HG02938 (cell line): ENCODE data around the gene DENND6A.
"Not testable (repeated sequence)": the region's sequence is repeated elsewhere in the genome, so short reads cannot be mapped to it uniquely, and the experiment has no call there.

Experiments used
- ATAC-seq: cut with Tn5 transposase; IDR thresholded peaks from one replicate; pipeline ENCODE4 v1.9.1; 2021; ENCODE audit warnings: mild to moderate bottlenecking, moderate library complexity; ENCODE audit not compliant: unreplicated experiment

Gene DENND6A

GRCh38 chr3:57692396-57693147, at the start of gene DENND6A:
DENND6A (minus strand) TSS chr3:57693077; CDS start chr3:57693018, 59 bp downstream.
- ATAC-seq: peak; percentile 68

- ATAC-seq: no peak
Observed at GRCh38 chr3:57740027-57740426, 47.1 kb upstream of the DENND6A start.

- ATAC-seq: no peak
Observed at GRCh38 chr3:57738391-57738790, 45.5 kb upstream of the DENND6A start.

GRCh38 chr3:57737840-57738239, 45.0 kb upstream of the DENND6A start:
- no peak for ATAC-seq

- no peak for ATAC-seq
Observed at GRCh38 chr3:57735405-57735804, 42.5 kb upstream of the DENND6A start.

GRCh38 chr3:57733790-57734189, 40.9 kb upstream of the DENND6A start:
- no peak for ATAC-seq

- ATAC-seq: no peak
Observed at GRCh38 chr3:57731311-57731710, 38.4 kb upstream of the DENND6A start.

GRCh38 chr3:57730682-57731081, 37.8 kb upstream of the DENND6A start:
- ATAC-seq: no peak

- ATAC-seq: no peak
Observed at GRCh38 chr3:57729334-57730045, 36.6 kb upstream of the DENND6A start.

GRCh38 chr3:57727106-57727505, 34.2 kb upstream of the DENND6A start:
- no peak for ATAC-seq

GRCh38 chr3:57726397-57726796, 33.5 kb upstream of the DENND6A start:
- no peak for ATAC-seq

- no peak for ATAC-seq
Observed at GRCh38 chr3:57718118-57718517, 25.2 kb upstream of the DENND6A start.

- no peak for ATAC-seq
Observed at GRCh38 chr3:57717205-57717868, 24.5 kb upstream of the DENND6A start.

GRCh38 chr3:57715686-57716085, 22.8 kb upstream of the DENND6A start:
- no peak for ATAC-seq

GRCh38 chr3:57709559-57709958, 16.7 kb upstream of the DENND6A start:
- no peak for ATAC-seq

- ATAC-seq: no peak
Observed at GRCh38 chr3:57709031-57709430, 16.2 kb upstream of the DENND6A start.

- no peak for ATAC-seq
Observed at GRCh38 chr3:57706462-57706861, 13.6 kb upstream of the DENND6A start.

- ATAC-seq: not testable (repeated sequence)
Observed at GRCh38 chr3:57705351-57705750, 12.5 kb upstream of the DENND6A start.

GRCh38 chr3:57701781-57702180, 8.9 kb upstream of the DENND6A start:
- no peak for ATAC-seq

- no peak for ATAC-seq
Observed at GRCh38 chr3:57700737-57701136, 7.9 kb upstream of the DENND6A start.

- ATAC-seq: no peak
Observed at GRCh38 chr3:57699591-57699990, 6.7 kb upstream of the DENND6A start.

- ATAC-seq: no peak
Observed at GRCh38 chr3:57696801-57697321, 4.0 kb upstream of the DENND6A start.
